ENCODE data around the gene TFPI.

The TFPI gene

DNA sequence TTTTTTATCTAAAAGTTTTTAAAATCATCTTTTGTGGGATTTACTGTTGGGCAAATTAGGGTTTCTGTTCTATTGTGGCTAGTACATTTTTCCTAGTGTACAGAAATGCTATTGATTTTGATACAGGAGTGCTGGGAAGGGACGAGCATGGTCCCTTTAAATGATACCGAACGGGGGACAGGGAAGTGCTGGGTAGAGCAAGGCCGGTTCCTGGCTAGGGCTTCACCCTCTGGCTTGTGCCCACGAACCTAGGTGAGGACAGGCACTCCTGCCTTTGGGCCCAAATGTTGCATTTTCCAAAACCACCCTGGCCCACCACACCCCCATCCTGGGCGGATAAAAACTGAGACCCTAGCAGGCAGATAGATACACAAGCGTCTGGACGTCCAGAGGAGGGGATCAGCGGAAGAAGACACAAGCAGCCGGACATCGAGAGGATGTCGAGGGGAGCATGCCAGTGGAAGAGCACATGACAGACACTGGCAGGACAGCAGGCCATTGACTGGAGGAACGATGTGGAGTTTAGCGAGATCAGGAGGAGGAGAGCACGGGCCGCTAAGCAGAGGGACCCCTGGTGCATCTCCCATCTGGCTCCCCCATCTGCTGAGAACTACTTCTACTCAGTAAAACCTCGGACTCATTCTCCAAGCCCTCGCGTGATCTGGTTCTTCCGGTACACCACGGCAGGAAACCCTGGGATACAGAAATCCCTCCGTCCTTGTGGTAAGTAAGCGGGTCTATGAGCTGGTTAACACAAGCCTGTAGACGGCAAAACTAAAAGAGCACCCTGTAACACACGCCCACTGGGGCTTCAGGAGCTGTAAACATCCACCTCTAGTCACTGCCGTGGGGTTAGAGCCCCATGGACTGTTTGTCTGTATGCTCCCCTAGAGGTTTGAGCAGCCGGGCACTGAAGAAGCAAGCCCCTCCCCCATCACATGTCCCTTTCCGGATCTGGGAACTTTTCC lies 92.7 kb downstream of the TFPI start:
- Histone ChIP-seq H3K9me3 (no peaks in the 10 kb centered on the region), H3K27me3 (no peaks in the 10 kb centered on the region), H3K4me1 (ENCODE audit: control insufficient read depth in 1 of 2, insufficient read depth in 1 of 2, low read depth in 1 of 2, low read length in 1 of 2) (no peaks in the 10 kb centered on the region), H3K27ac (no peak overlapping the region), H3K36me3 (no peaks in the 10 kb centered on the region), H3K4me3 (ENCODE audit: low read depth in 1 of 2, low read length in 1 of 2) (no peak overlapping the region)
- TF ChIP-seq, protein P1, sequence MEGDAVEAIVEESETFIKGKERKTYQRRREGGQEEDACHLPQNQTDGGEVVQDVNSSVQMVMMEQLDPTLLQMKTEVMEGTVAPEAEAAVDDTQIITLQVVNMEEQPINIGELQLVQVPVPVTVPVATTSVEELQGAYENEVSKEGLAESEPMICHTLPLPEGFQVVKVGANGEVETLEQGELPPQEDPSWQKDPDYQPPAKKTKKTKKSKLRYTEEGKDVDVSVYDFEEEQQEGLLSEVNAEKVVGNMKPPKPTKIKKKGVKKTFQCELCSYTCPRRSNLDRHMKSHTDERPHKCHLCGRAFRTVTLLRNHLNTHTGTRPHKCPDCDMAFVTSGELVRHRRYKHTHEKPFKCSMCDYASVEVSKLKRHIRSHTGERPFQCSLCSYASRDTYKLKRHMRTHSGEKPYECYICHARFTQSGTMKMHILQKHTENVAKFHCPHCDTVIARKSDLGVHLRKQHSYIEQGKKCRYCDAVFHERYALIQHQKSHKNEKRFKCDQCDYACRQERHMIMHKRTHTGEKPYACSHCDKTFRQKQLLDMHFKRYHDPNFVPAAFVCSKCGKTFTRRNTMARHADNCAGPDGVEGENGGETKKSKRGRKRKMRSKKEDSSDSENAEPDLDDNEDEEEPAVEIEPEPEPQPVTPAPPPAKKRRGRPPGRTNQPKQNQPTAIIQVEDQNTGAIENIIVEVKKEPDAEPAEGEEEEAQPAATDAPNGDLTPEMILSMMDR (IDR thresholded peaks at IDR 0.05) = no peak

DNA sequence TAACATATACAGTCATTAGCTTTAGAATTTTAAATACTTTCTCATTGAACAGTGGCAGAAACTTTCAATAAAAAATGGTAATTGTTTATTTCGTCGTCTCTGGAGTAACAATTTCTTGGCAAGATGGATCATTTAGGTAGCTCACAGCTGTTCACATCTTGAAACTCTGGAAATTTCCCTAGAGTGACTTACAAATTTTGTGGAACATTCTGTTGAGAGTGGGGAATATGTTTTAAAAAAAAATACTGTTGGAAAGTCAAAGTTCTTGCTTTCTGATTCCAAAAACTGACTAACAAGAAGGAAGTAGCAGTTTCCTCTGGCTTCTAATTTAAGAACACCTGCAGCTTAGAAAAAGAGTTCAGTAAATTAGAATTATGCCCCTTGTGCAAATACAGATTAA lies 95.0 kb downstream of the TFPI start:
- Histone ChIP-seq H3K27ac (no peak overlapping the region), H3K4me1 (ENCODE audit: control insufficient read depth in 1 of 2, insufficient read depth in 1 of 2, low read depth in 1 of 2, low read length in 1 of 2) (no peaks in the 10 kb centered on the region), H3K9me3 (no peaks in the 10 kb centered on the region), H3K36me3 (no peaks in the 10 kb centered on the region), H3K4me3 (ENCODE audit: low read depth in 1 of 2, low read length in 1 of 2) (no peak overlapping the region), H3K27me3 (no peaks in the 10 kb centered on the region)
- TF ChIP-seq, protein P1 (IDR thresholded peaks at IDR 0.05) = no peak

DNA sequence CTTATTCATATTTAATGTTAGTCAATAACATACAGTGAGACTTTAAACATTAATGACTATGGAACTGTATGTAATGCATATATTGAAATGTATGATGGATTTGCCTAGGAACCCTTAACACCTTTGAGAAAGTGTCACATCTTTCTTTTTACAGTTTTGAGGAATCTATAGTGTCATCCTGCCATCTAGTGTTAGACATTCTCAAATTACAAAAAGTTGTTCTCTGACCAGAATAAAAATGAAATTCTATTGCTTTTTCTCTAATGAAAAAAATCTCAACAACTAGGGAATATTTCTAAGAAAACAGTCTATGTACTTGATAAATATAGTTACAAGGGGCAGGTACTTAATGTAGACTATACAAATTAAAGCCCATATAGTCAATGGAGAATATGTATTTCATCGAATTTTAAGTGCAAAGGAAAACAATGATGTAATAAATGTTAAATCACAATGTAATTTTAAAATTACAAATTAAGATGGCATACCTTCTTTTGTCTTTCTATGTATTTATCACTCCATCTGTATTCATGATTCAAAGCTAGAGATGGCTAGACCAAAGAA lies 101.1 kb downstream of the TFPI start:
- H3K36me3 ChIP-seq = no peaks in the 10 kb centered on the region
- TF ChIP-seq, protein P1 (IDR thresholded peaks at IDR 0.05) = no peak
- peaks cover 0 to 2% of the 10 kb centered on the region in 2 experiments for H3K4me1 ChIP-seq (ENCODE audit: control insufficient read depth in 1 of 2, insufficient read depth in 1 of 2, low read depth in 1 of 2, low read length in 1 of 2)
- H3K4me3 ChIP-seq (ENCODE audit: low read depth in 1 of 2, low read length in 1 of 2) = no peak overlapping the region
- no peaks in the 10 kb centered on the region for H3K27me3 ChIP-seq
- H3K27ac ChIP-seq = no peak overlapping the region
- H3K9me3 ChIP-seq = no peaks in the 10 kb centered on the region

DNA sequence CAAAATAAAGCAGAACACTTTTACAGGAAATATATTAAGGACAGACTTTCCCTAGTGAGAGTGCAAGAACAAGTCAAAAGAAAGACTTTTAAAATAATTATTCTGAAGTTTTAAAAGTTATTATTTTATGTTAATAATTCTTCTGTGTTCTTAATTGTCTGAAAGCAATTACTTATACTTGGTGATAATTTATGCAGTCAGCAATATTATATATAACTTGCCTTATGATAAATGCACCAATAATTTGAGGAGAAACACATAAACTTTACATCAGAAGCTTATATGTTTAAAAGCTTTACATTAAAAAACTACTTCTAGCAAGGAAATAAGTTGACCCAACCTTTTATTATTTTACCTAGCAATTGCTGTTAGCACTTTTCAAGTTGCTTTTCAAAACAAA lies 102.7 kb downstream of the TFPI start:
- H3K4me3 ChIP-seq (ENCODE audit: low read depth in 1 of 2, low read length in 1 of 2) = no peak overlapping the region
- H3K4me1 ChIP-seq (ENCODE audit: control insufficient read depth in 1 of 2, insufficient read depth in 1 of 2, low read depth in 1 of 2, low read length in 1 of 2) = peaks cover 0 to 6% of the 10 kb centered on the region in 2 experiments
- TF ChIP-seq, protein P1 (IDR thresholded peaks at IDR 0.05) = no peak
- H3K36me3 ChIP-seq = no peaks in the 10 kb centered on the region
- no peaks in the 10 kb centered on the region for H3K9me3 ChIP-seq
- H3K27me3 ChIP-seq = no peaks in the 10 kb centered on the region
- H3K27ac ChIP-seq = no peak overlapping the region

DNA sequence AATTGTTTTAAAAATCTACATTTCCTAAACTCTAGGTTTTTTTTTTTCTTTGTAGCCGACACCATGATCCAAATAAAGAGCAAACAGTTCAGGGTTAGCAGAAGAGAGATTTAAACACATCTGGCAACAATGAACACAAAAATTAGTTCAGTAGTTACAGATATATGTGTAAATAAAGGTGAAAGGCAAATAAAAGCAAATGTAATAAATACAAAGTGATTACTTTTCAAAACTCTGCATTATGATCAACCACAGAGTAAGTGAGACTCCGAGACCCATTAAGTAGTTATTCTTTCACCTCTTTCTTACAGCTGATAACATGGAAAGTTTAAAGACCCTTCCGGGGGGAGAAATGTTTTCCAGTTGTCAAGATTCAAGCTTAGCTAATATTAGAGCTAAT lies 106.9 kb downstream of the TFPI start:
- no peaks in the 10 kb centered on the region for H3K36me3 ChIP-seq
- no peaks in the 10 kb centered on the region for H3K27me3 ChIP-seq
- no peaks in the 10 kb centered on the region for H3K9me3 ChIP-seq
- no peak overlapping the region for H3K4me3 ChIP-seq (ENCODE audit: low read depth in 1 of 2, low read length in 1 of 2)
- TF ChIP-seq, protein P1 (IDR thresholded peaks at IDR 0.05) = no peak
- H3K27ac ChIP-seq = no peak overlapping the region
- H3K4me1 ChIP-seq (ENCODE audit: control insufficient read depth in 1 of 2, insufficient read depth in 1 of 2, low read depth in 1 of 2, low read length in 1 of 2) = peaks cover 0 to 6% of the 10 kb centered on the region in 2 experiments

Measured in neutrophil (primary cell).